Omental fat pad (tissue), 4 donors: ENCODE data around the gene NCOA5. TPM values are rescaled to one million over a fixed set of nuclear protein-coding genes. Genes with fewer than 3 reads are reported as not detected.

Experiments used
- ATAC-seq: fragments of 150-250 bp; one replicate; pipeline ENCODE4 v1.9.1; 2016; ENCODE audit warnings: mild to moderate bottlenecking, moderate library complexity; ENCODE audit not compliant: low FRiP score
- DNase-seq: peaks from one replicate; pipeline ENCODE4 v3.0.0-alpha.2; 2019; ENCODE audit warnings: low spot score
- CTCF ChIP-seq, 3 donors: fragments of 450-650 bp; IDR thresholded peaks; one replicate each; pipeline ENCODE4 v1.5.1; 2016 to 2017; ENCODE audit warnings: antibody characterized with exemption in 3 of 3, mild to moderate bottlenecking in 3 of 3, moderate library complexity in 2 of 3
- total RNA-seq, 4 donors: library from RNA; depleted of rRNA; stranded (reverse); fragments of >200 nt; gene quantifications; one replicate each; pipeline ENCODE4 v1.1.0, GENCODE V29; 2016

The NCOA5 gene
- total RNA-seq, 4 donors from 2014 or later, result 19.3 to 41.1 (median 23.2) TPM

DNA sequence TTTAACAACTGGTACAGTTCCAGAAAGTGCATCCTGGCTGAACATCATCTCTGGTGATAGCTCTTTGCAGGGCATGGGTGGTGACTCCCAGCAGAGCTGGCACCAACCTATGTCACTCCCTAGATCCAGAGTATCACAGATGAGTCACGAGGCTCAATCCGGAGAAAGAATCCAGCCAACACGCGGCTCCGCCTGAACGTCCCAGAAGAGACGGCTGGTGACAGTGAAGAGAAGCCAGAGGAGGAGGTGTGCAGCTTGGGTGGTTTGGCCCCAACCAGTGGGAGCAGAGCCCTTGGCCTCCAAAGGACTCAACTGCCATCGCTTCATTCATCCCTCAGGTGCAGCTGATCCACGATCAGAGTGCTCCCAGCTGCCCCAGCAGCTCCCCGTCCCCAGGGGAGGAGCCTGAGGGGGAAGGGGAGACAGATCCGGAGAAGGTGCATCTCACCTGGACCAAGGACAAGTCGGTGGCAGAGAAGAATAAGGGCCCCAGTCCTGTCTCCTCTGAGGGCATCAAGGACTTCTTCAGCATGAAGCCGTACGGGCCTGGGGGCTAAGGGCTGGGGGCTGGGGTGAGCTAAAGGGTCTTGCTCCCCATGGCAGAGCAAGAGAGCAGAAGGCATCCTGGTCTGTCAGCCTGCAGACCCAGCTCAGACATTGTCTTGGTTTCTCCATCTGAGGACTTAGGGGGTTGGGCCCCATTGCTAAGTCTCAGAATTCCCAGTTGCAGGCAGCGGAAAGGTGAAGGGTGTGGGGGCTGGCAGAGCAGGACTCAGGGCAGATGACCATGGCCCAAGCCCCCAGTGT lies 33.5 kb downstream of the NCOA5 start:
- no peak for DNase-seq
- no peak for TF ChIP-seq CTCF (IDR thresholded peaks at IDR 0.05)
- no peak for ATAC-seq

- no peak for ATAC-seq
- no peak for TF ChIP-seq CTCF (IDR thresholded peaks at IDR 0.05)
Observed at GRCh38 chr20:46055269-46055668, 34.5 kb downstream of the NCOA5 start.

DNA sequence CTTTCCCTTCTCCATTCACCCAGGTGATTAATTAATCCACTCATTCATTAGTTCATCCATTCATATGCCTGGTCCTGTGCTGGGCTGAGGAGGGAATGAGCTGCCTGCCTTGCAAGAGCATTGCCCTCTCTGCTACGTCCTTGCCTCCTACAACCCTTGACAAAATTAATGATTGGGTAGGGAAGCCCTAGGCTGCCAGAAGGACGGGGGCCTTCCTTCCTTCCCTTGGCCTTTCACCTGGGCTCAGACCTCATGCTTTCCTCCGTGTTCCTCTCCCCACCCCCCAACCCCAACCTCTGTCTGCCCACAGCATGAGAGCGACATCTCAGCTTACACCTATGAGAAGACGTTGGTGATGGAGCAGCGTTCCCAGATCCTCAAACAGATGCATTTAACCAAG lies 35.2 kb downstream of the NCOA5 start:
- TF ChIP-seq CTCF (IDR thresholded peaks at IDR 0.05), result no peak
- DNase-seq (no peak), ATAC-seq (no peak)

More at GRCh38 chr20:46055269-46055668, 34.5 kb downstream of the NCOA5 start:
- DNase-seq, result no peak

DNA sequence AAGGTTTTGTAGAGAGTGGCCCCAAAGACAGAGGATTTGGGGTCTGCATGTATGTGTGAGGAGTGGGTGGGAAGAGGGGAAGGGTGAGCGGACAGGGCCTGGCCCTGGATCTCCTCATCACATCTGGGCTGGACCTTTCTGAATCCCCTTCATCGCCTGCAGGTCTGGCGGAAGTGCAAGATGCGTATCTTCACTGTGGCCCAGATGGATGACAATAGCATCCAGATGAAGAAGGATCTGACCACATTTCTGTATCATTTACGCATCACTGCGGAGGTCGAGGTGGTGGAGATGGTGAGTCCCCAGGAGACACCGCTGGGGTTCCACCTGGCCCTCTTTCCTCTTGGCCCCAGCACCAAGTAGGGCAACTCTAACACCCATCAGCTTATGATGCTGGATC lies 36.3 kb downstream of the NCOA5 start:
- TF ChIP-seq CTCF (IDR thresholded peaks at IDR 0.05), result no peak
- DNase-seq (no peak), ATAC-seq (no peak)

GRCh38 chr20:46051556-46052308 lies 38.0 kb downstream of the NCOA5 start:
- no peak for DNase-seq
- TF ChIP-seq CTCF (IDR thresholded peaks at IDR 0.05), result no peak
- ATAC-seq, result no peak

GRCh38 chr20:46050885-46051284 lies 38.9 kb downstream of the NCOA5 start:
- DNase-seq (no peak), ATAC-seq (no peak)
- TF ChIP-seq CTCF (IDR thresholded peaks at IDR 0.05), result no peak
